Renal cortex interstitium (tissue), 11 donors: Measurements from ENCODE around the gene AACS. TPM values are rescaled to one million over a fixed set of nuclear protein-coding genes. Genes with fewer than 3 reads are reported as not detected.
A peak's percentile ranks its signal among the peaks of the same experiment; 100 is the strongest.
"Not testable (repeated sequence)": the region's sequence is repeated elsewhere in the genome, so short reads cannot be mapped to it uniquely, and the experiment has no call there.

Experiments
- DNase-seq, 11 donors: peaks; one replicate each; pipeline ENCODE4 v3.0.0-alpha.2; 2013; ENCODE audit warnings: low read depth in 9 of 11, low spot score in 4 of 11; ENCODE audit errors: extremely low read depth in 1 of 11
- polyA plus RNA-seq, 3 donors: library from polyadenylated mRNA; unstranded; fragments of 120-200 nt; gene quantifications; one replicate each; pipeline ENCODE4 v1.2.1, GENCODE V29; 2013; ENCODE audit not compliant: insufficient read length in 3 of 3

The AACS gene
- polyA plus RNA-seq, 3 donors = 21.7 to 26.2 (median 25.7) TPM

GRCh38 chr12:125079648-125080645, 14.7 kb downstream of the AACS start:
- DNase-seq = no peak

DNA sequence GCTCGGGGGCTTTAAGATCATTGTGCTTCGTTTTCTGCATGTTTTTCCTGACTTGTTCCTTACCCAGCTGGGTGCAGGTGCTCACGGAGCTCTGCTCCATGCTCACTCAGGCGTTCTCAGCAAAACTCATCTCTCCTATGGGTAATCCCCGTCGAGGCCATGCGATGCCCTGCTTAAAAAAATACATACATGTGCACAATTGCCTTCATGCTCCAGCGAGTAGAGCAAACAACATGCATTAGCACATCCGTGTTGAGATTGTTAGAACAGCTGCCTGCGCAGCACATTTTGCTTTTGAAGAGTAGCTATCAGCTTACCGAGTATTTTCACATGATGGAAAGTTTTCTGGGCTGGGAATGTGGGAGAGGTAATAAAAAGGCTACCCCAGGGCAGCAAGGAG, 16.2 kb downstream of the AACS start:
- peak in 2 of 11 donors; percentile 44 to 52 for DNase-seq

- DNase-seq = no peak
These were observed 17.8 kb downstream of the AACS start for GRCh38 chr12:125083072-125083471.

DNA sequence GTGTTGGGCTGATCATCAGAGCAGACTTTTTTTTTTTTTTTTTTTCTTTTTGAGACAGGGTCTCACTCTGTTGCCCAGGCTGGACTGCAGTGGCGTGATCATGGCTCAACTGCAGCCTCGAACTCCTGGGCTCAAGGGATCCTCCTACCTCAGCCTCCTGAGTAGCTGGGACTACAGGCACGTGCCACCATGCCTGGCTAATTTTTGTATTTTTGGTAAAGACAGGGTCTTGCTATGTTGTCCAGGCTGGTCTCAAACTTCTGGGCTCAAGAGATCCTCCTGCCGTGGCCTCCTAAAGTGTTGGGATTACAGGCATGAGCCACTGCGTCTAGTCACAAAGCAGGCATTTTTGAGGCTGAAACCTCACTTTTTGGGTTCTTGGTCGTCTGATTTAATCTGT, 23.0 kb downstream of the AACS start:
- DNase-seq = not testable (repeated sequence)

- no peak for DNase-seq
These were observed 23.8 kb downstream of the AACS start for GRCh38 chr12:125089083-125089482.

GRCh38 chr12:125089626-125090025, 24.4 kb downstream of the AACS start:
- DNase-seq = no peak

- DNase-seq = no peak
These were observed 25.2 kb downstream of the AACS start for GRCh38 chr12:125090437-125090836.

- no peak for DNase-seq
These were observed 26.2 kb downstream of the AACS start for GRCh38 chr12:125091401-125091800.

- DNase-seq = no peak
These were observed 27.1 kb downstream of the AACS start for GRCh38 chr12:125092108-125092871.

GRCh38 chr12:125092872-125093680, 27.8 kb downstream of the AACS start:
- peak in 1 of 11 donors; percentile 14 for DNase-seq

GRCh38 chr12:125093681-125094330, 28.6 kb downstream of the AACS start:
- DNase-seq = no peak

GRCh38 chr12:125096894-125097293, 31.7 kb downstream of the AACS start:
- no peak for DNase-seq

- DNase-seq = peak in 1 of 11 donors; percentile 14
These were observed 32.2 kb downstream of the AACS start for GRCh38 chr12:125097427-125097826.

DNA sequence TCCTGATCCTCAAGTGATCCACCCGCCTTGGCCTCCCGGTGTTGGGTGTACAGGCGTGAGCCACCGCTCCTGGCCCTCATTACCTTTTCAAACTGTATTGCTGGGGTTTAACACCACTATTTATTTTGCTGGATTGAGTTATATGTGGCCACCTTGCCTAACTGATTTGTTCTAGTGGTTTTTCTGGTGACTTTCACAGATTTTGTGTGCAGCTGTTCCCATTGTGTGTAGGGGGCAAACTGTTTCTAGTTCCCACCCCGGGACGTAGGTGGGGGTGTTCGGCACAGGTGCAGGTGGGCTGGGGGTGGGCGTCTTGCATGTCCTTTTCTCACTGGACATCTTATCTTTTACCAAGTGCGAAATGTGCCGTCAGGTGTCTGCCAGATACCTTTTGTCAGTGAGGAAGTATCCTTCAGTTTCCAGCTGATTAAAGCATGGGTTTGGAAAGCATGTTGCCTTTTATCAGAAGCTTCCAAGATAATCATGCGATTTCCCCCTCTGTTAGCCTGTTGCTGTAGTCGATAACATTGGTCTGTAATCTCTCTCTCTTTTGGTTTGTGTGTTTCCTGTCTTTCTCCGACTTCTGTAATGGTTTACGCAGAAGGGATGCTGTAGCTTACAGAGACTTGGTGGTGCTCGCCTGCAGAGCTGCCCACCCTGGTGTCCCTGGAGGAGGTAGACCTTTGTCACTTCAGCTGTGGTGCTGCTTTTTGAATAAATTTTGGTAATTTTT, 33.6 kb downstream of the AACS start:
- no peak for DNase-seq

- no peak for DNase-seq
These were observed 34.2 kb downstream of the AACS start for GRCh38 chr12:125099409-125099782.

GRCh38 chr12:125100551-125101434, 35.6 kb downstream of the AACS start:
- peak in 1 of 11 donors; percentile 14 for DNase-seq

- no peak for DNase-seq
These were observed 39.7 kb downstream of the AACS start for GRCh38 chr12:125104982-125105381.
